ENCODE measurements around the gene KIF1C.

Gene KIF1C

DNA sequence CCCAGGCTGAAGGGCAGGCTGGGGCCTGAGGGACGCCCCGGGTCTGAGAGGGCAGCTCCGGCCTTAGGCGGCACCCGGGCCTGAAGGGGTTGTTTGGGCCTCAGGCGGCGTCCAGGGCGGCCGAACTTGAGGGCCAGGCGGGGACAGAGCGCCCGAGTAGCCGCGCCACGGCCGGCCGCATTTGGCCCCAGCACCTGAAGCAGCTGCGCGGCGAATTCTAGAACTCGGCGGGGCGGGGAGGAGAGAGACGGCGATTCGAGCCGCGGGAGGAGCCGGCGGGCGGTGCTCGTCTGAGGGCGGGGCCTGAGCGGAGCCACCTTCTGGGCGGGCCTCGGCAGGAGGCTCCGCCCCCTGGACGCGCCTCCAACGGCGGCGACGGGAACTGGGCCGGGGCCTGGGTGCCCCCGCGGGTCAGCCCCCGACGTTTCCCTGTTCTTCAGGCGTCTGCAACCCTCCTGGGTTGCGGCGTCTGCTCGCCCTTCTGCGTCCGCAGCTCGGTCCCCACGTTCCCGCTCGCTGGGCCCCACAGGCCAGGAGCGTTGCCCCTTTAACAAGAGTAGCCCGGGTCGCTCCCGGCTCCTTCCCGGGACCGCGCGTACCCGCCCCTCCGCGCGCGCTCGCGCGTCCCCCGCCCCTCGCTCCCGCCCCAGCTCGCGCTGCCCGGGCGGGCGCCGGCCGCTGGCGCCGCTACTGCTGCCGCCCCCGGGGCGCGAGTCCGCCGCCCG lies at the start of gene KIF1C, which contains the start of gene INCA1:
TSS of gene KIF1C (plus strand) at position 649 of the 725 bp plus-strand sequence. CDS start 2,297 bp downstream, outside the sequence.
TSS of gene INCA1 (minus strand) at position 221 of the 725 bp plus-strand sequence. CDS start 3,085 bp downstream, outside the sequence.
- peaks cover 19% of the 10 kb centered on the region for H3K36me3 ChIP-seq (ENCODE audit: control insufficient read depth, insufficient read depth, low read length)
- H3K4me1 ChIP-seq (ENCODE audit: control insufficient read depth, insufficient read depth, low read length) = peaks cover 6% of the 10 kb centered on the region
- no peaks in the 10 kb centered on the region for H3K9me3 ChIP-seq (ENCODE audit: control insufficient read depth, insufficient read depth, low read length)
- H3K4me3 ChIP-seq (ENCODE audit: low read depth, low read length) = peak within 1 kb of the TSS; percentile 87
- peak within 1 kb of the TSS; percentile 70 for H3K9ac ChIP-seq (ENCODE audit: low read depth, low read length)
- H3K27me3 ChIP-seq (ENCODE audit: control insufficient read depth, insufficient read depth, low read length) = peaks cover 3% of the 10 kb centered on the region

DNA sequence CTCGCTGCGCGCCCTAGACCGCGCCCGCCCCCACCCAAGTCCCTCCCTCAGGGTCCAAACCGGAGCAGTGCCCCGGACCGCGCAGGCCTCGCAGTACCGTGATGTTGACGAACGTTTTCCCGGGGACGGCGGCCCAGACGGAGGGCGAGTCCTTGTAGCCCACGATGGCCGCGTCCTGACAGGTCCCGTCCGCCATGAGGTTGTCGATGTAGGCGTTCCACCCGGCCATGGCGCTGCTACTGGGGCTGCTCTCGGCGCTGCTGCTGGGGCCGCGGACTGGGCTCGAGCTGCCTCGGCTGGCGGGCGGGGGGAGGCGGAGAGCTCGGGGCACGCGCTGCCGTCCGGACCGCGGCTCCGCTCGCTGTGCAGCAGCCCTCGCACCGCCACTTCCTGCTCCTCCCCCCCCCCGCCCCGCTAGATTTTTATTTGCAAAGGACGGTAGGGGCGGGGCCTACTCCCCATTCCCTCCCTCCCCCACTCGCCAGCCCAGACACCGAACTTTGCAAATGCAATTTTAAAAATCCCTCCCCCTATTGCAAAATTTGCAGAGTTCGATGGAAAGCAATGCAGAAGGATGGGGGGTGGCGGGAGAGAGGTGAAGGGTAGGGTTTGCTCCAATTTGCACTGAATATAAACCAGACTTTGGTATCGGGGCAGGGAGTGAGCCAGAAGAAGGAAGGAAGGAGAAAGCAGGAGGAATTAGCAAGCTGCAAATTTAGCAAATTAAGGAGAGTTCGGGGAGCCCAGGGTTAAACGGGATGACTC lies 49.4 kb upstream of the KIF1C start, which contains the start of gene PFN1:
TSS of gene PFN1 (minus strand) at position 365 of the 765 bp plus-strand sequence. CDS start at position 229, 136 bp downstream.
- H3K36me3 ChIP-seq (ENCODE audit: control insufficient read depth, insufficient read depth, low read length) = peaks cover 38% of the 10 kb centered on the region
- H3K27me3 ChIP-seq (ENCODE audit: control insufficient read depth, insufficient read depth, low read length) = no peaks in the 10 kb centered on the region
- peak within 1 kb of the TSS; percentile 94 for H3K9ac ChIP-seq (ENCODE audit: low read depth, low read length)
- H3K9me3 ChIP-seq (ENCODE audit: control insufficient read depth, insufficient read depth, low read length) = no peaks in the 10 kb centered on the region
- H3K4me1 ChIP-seq (ENCODE audit: control insufficient read depth, insufficient read depth, low read length) = peaks cover 15% of the 10 kb centered on the region
- peak within 1 kb of the TSS; percentile 62 for H3K4me3 ChIP-seq (ENCODE audit: low read depth, low read length)

DNA sequence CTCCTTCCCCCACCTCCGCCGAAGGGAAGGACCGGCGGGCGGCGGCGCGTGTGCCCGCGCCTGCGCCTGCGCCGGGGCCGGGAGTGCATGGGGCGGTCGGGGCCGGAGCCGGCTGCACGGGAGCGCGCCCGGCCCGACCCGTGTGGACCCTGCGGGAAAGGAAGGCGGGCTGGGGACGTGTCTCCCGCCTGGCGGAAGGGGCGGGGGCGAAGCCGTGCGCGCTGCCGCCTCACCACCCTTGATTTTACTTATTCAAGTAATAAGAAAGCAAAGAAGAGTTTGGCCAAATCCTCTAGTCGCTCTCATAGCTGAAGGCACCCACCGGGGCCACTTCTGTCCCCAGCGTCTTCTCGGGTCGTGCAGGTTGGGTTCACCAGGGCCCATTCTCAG lies 48.8 kb upstream of the KIF1C start:
- peaks cover 15% of the 10 kb centered on the region for H3K4me1 ChIP-seq (ENCODE audit: control insufficient read depth, insufficient read depth, low read length)
- H3K4me3 ChIP-seq (ENCODE audit: low read depth, low read length) = peak overlapping the region; percentile 62
- peak overlapping the region; percentile 90 for H3K9ac ChIP-seq (ENCODE audit: low read depth, low read length)
- H3K9me3 ChIP-seq (ENCODE audit: control insufficient read depth, insufficient read depth, low read length) = no peaks in the 10 kb centered on the region
- no peaks in the 10 kb centered on the region for H3K27me3 ChIP-seq (ENCODE audit: control insufficient read depth, insufficient read depth, low read length)
- peaks cover 33% of the 10 kb centered on the region for H3K36me3 ChIP-seq (ENCODE audit: control insufficient read depth, insufficient read depth, low read length)

DNA sequence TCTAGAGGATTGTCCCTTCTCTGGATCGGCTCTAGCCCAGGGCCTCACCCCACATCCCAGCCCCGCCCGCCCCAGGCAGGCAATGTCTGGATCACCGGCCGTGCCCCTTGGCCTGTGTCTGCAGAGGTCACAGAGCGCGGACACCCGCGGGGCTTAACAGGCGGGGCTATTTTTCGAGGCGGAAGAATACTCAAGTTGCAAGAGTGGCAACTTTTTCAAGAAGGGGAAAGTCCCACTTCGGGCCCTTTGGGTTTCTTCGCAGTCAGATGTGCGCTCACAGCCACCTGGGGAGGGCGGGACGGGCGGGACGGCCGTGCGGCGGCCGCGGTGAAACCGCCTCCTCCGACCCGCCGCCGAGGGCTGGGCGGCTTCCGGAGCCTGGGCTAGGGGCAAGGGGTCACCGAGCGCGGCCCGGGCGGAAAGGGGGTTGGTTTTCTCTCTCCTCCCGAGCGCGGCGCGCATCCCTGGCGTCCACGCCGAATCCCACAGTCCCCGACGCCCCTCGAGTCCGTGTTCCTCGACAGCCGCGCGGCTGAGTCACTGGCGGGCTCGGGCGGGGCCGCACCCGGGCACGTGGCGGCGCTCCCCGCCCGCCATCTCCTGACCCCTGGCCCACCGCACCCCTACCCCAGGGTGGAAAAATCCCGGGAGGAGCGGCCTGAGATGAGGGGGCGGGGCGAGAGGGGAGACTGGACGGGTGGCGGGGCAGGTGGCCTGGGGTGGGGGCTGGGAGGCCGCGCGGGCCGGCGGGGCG lies 48.3 kb upstream of the KIF1C start:
- Histone ChIP-seq H3K4me3 (ENCODE audit: low read depth, low read length) (peak overlapping the region; percentile 62), H3K27me3 (ENCODE audit: control insufficient read depth, insufficient read depth, low read length) (no peaks in the 10 kb centered on the region), H3K36me3 (ENCODE audit: control insufficient read depth, insufficient read depth, low read length) (peaks cover 27% of the 10 kb centered on the region), H3K9ac (ENCODE audit: low read depth, low read length) (peak overlapping the region; percentile 90), H3K4me1 (ENCODE audit: control insufficient read depth, insufficient read depth, low read length) (peaks cover 13% of the 10 kb centered on the region), H3K9me3 (ENCODE audit: control insufficient read depth, insufficient read depth, low read length) (no peaks in the 10 kb centered on the region)

DNA sequence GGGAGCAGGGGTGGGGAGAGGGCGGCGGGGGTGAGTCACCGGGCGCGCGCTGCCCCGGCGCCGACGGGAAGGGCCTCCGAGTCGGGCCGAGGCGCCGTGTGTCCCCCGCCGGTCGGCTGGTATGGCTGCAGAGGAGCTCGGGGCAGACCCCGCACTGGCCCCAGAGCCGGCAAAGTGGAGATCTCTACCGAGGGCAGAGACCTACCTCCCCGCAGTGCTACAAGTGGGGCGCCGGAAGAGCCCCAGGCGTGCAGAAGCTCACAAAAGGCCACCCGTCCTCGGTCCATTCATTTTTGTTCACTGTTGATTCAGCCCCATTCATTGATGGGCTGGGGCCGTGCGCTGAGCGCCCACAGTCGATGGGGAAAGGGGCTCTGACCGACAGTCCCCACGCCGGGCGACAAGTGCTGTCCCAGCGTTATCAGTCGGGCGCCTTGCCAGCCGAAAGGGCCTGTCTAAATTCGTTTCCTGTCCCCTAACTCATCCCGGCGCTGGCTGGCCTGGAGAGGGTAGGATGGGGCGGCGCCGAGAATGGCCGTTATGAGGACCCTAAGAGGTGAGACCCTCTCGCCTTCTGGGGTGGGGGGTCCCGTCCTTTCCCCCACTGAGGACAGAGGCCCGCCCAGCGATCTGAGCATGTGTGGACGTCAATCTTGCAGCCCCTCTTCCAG lies 47.5 kb upstream of the KIF1C start:
- Histone ChIP-seq H3K9me3 (ENCODE audit: control insufficient read depth, insufficient read depth, low read length) (no peaks in the 10 kb centered on the region), H3K4me3 (ENCODE audit: low read depth, low read length) (peak overlapping the region; percentile 81), H3K9ac (ENCODE audit: low read depth, low read length) (peak overlapping the region; percentile 88), H3K36me3 (ENCODE audit: control insufficient read depth, insufficient read depth, low read length) (peaks cover 20% of the 10 kb centered on the region), H3K27me3 (ENCODE audit: control insufficient read depth, insufficient read depth, low read length) (no peaks in the 10 kb centered on the region), H3K4me1 (ENCODE audit: control insufficient read depth, insufficient read depth, low read length) (peaks cover 13% of the 10 kb centered on the region)

DNA sequence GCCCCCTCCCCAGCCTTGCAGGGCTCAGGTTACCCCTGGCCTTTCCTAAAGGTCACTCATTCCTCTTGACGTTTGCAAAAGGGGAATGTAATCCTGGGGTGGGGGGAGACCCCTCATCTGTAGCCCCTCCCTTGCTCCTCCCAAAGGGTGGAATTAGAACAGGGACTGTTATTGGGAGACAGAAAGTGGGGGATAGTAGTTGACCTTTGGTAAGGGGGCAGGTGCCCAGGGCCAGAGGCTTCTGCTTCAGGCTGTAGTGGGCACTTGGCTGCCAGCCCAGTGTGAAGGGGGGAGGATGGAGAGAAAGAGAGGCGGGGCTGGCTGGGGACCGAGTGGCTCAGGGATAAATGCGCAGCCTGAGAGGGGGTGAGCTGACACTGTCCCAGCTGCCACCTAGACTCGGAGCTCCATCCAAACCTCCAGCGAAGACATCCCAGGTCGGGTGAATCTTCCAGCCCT lies 47.0 kb upstream of the KIF1C start, which contains the start of gene ENO3:
TSS of gene ENO3 (plus strand) at position 374 of the 459 bp plus-strand sequence. CDS start 711 bp downstream, outside the sequence.
- no peaks in the 10 kb centered on the region for H3K27me3 ChIP-seq (ENCODE audit: control insufficient read depth, insufficient read depth, low read length)
- peaks cover 15% of the 10 kb centered on the region for H3K36me3 ChIP-seq (ENCODE audit: control insufficient read depth, insufficient read depth, low read length)
- peak within 1 kb of the TSS; percentile 81 for H3K4me3 ChIP-seq (ENCODE audit: low read depth, low read length)
- no peaks in the 10 kb centered on the region for H3K9me3 ChIP-seq (ENCODE audit: control insufficient read depth, insufficient read depth, low read length)
- peak within 1 kb of the TSS; percentile 88 for H3K9ac ChIP-seq (ENCODE audit: low read depth, low read length)
- peaks cover 13% of the 10 kb centered on the region for H3K4me1 ChIP-seq (ENCODE audit: control insufficient read depth, insufficient read depth, low read length)

DNA sequence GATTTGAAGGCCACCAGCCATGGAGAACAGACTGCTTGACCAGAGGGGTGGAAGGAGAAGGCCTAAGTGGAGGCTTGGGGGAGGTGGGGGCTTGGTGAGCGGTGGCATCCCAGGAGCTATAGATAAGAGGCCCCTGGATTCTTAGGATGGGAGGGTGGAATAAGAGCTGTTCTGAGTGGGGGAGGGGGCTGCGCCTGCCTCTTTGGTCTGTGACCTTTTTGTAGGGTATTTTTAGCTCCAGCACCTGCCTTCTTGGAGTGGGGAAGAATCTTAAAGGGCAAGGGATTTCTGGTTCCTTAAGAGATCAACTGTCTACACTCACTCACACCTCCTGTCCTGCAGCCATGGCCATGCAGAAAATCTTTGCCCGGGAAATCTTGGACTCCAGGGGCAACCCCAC lies 46.3 kb upstream of the KIF1C start:
- H3K27me3 ChIP-seq (ENCODE audit: control insufficient read depth, insufficient read depth, low read length) = no peaks in the 10 kb centered on the region
- H3K9ac ChIP-seq (ENCODE audit: low read depth, low read length) = peak overlapping the region; percentile 62
- H3K4me1 ChIP-seq (ENCODE audit: control insufficient read depth, insufficient read depth, low read length) = peaks cover 9% of the 10 kb centered on the region
- peak overlapping the region; percentile 81 for H3K4me3 ChIP-seq (ENCODE audit: low read depth, low read length)
- no peaks in the 10 kb centered on the region for H3K9me3 ChIP-seq (ENCODE audit: control insufficient read depth, insufficient read depth, low read length)
- H3K36me3 ChIP-seq (ENCODE audit: control insufficient read depth, insufficient read depth, low read length) = peaks cover 11% of the 10 kb centered on the region

DNA sequence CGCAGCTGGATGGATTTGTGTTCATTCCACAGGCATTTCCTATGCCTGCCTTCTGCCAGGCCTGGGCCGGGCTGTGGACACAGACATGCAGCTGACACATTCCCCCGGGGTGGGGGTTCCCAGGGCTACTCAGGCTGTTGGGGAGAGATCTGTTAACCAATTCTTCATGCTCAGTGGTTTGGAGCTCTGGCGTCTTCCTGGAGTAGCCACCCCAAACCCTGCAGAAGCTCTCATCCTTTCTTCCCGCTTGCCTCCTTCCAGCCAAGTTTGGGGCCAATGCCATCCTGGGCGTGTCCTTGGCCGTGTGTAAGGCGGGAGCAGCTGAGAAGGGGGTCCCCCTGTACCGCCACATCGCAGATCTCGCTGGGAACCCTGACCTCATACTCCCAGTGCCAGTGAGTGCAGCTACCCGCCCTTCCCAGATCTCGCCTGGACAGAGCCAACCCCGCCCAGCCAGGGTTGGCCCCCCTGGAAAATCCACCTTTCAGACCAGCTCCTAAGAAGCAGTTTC lies 44.2 kb upstream of the KIF1C start:
- Histone ChIP-seq H3K9me3 (ENCODE audit: control insufficient read depth, insufficient read depth, low read length) (no peaks in the 10 kb centered on the region), H3K4me1 (ENCODE audit: control insufficient read depth, insufficient read depth, low read length) (peaks cover 9% of the 10 kb centered on the region), H3K4me3 (ENCODE audit: low read depth, low read length) (no peak overlapping the region), H3K27me3 (ENCODE audit: control insufficient read depth, insufficient read depth, low read length) (no peaks in the 10 kb centered on the region), H3K9ac (ENCODE audit: low read depth, low read length) (no peak overlapping the region), H3K36me3 (ENCODE audit: control insufficient read depth, insufficient read depth, low read length) (peaks cover 3% of the 10 kb centered on the region)

DNA sequence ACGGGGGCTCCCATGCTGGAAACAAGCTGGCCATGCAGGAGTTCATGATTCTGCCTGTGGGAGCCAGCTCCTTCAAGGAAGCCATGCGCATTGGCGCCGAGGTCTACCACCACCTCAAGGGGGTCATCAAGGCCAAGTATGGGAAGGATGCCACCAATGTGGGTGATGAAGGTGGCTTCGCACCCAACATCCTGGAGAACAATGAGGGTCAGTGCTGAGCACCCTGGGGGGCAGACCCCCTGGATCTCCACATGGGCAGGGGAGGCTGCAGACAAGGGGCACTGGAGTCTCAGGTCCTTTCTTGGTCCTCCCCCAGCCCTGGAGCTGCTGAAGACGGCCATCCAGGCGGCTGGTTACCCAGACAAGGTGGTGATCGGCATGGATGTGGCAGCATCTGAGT lies 42.7 kb upstream of the KIF1C start:
- H3K9me3 ChIP-seq (ENCODE audit: control insufficient read depth, insufficient read depth, low read length) = no peaks in the 10 kb centered on the region
- no peak overlapping the region for H3K4me3 ChIP-seq (ENCODE audit: low read depth, low read length)
- no peaks in the 10 kb centered on the region for H3K27me3 ChIP-seq (ENCODE audit: control insufficient read depth, insufficient read depth, low read length)
- peaks cover 10% of the 10 kb centered on the region for H3K36me3 ChIP-seq (ENCODE audit: control insufficient read depth, insufficient read depth, low read length)
- H3K9ac ChIP-seq (ENCODE audit: low read depth, low read length) = no peak overlapping the region
- H3K4me1 ChIP-seq (ENCODE audit: control insufficient read depth, insufficient read depth, low read length) = peaks cover 12% of the 10 kb centered on the region

DNA sequence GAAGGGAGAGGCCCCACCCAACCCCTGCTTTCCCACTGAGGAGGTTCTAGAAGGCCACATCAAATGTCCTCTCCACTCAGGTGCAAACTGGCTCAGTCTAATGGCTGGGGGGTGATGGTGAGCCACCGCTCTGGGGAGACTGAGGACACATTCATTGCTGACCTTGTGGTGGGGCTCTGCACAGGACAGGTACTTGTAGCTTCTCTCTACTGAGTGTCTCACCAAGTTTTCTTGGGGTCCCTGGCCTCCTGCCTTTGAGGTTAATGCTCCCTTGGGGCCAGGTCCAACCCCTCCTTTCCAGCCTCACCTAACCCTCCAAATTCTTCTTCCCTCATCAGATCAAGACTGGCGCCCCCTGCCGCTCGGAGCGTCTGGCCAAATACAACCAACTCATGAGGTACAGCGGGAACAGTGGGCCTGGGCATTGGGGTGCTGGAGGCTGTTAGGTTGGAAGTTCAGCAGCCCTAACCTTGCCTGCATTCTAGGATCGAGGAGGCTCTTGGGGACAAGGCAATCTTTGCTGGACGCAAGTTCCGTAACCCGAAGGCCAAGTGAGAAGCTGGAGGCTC lies 41.2 kb upstream of the KIF1C start:
- Histone ChIP-seq H3K9ac (ENCODE audit: low read depth, low read length) (no peak overlapping the region), H3K4me3 (ENCODE audit: low read depth, low read length) (no peak overlapping the region), H3K9me3 (ENCODE audit: control insufficient read depth, insufficient read depth, low read length) (no peaks in the 10 kb centered on the region), H3K36me3 (ENCODE audit: control insufficient read depth, insufficient read depth, low read length) (peaks cover 10% of the 10 kb centered on the region), H3K4me1 (ENCODE audit: control insufficient read depth, insufficient read depth, low read length) (peaks cover 11% of the 10 kb centered on the region), H3K27me3 (ENCODE audit: control insufficient read depth, insufficient read depth, low read length) (no peaks in the 10 kb centered on the region)

Measured in iPS-15b (cell line).